Endothelial cell (in vitro differentiated cells): ENCODE results near the gene PPP1R14C. TPM values are rescaled to one million over a fixed set of nuclear protein-coding genes. Genes with fewer than 3 reads are reported as not detected.

Experiments used
- DNase-seq: peaks from one replicate; pipeline ENCODE4 v3.0.0; 2021; ENCODE audit warnings: low spot score
- H3K27ac Mint-ChIP-seq: one replicate; pipeline ENCODE4 v1.8.0; 2021; ENCODE audit warnings: mixed read lengths, inconsistent platforms; ENCODE audit not compliant: unreplicated experiment
- H3K27me3 Mint-ChIP-seq: one replicate; pipeline ENCODE4 v1.8.0; 2021; ENCODE audit warnings: mild to moderate bottlenecking, moderate library complexity, mixed read lengths, inconsistent platforms; ENCODE audit not compliant: unreplicated experiment
- H3K36me3 Mint-ChIP-seq: one replicate; pipeline ENCODE4 v1.8.0; 2021; ENCODE audit warnings: mild to moderate bottlenecking, low read depth, mixed read lengths, inconsistent platforms; ENCODE audit not compliant: unreplicated experiment
- H3K4me1 Mint-ChIP-seq: one replicate; pipeline ENCODE4 v1.8.0; 2021; ENCODE audit warnings: mild to moderate bottlenecking, mixed read lengths, inconsistent platforms; ENCODE audit not compliant: unreplicated experiment
- H3K4me3 Mint-ChIP-seq: one replicate; pipeline ENCODE4 v1.8.0; 2021; ENCODE audit warnings: mild to moderate bottlenecking, mixed read lengths, inconsistent platforms; ENCODE audit not compliant: unreplicated experiment
- H3K9me3 Mint-ChIP-seq: one replicate; pipeline ENCODE4 v1.8.0; 2021; ENCODE audit warnings: mixed read lengths, inconsistent platforms; ENCODE audit not compliant: unreplicated experiment
- total RNA-seq: library from RNA; stranded (reverse); fragmentation: NEBNext Ultra II Directional; extraction: Animal tissue kit (Norgen Biotek cat#: 25700); gene quantifications from one replicate; pipeline ENCODE4 v1.2.1, GENCODE V29; 2021; ENCODE audit not compliant: unreplicated experiment
- TF ChIP-seq, protein P1 (sequence below): fragments of 200-600 bp; sonication (generic); IDR thresholded peaks from one replicate; pipeline ENCODE4 v1.5.0; 2021; ENCODE audit warnings: antibody characterized with exemption; ENCODE audit not compliant: unreplicated experiment

The PPP1R14C gene
- total RNA-seq, 1 donor from 2014 or later, result 2.5 TPM

- no peak overlapping the region for H3K4me3 Mint-ChIP-seq
- no peak for DNase-seq
- no peak overlapping the region for H3K27ac Mint-ChIP-seq
- no peaks in the 10 kb centered on the region for H3K9me3 Mint-ChIP-seq
- H3K36me3 Mint-ChIP-seq, result no peaks in the 10 kb centered on the region
- TF ChIP-seq, protein P1, sequence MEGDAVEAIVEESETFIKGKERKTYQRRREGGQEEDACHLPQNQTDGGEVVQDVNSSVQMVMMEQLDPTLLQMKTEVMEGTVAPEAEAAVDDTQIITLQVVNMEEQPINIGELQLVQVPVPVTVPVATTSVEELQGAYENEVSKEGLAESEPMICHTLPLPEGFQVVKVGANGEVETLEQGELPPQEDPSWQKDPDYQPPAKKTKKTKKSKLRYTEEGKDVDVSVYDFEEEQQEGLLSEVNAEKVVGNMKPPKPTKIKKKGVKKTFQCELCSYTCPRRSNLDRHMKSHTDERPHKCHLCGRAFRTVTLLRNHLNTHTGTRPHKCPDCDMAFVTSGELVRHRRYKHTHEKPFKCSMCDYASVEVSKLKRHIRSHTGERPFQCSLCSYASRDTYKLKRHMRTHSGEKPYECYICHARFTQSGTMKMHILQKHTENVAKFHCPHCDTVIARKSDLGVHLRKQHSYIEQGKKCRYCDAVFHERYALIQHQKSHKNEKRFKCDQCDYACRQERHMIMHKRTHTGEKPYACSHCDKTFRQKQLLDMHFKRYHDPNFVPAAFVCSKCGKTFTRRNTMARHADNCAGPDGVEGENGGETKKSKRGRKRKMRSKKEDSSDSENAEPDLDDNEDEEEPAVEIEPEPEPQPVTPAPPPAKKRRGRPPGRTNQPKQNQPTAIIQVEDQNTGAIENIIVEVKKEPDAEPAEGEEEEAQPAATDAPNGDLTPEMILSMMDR, result no peak
- peaks cover 3% of the 10 kb centered on the region for H3K4me1 Mint-ChIP-seq
- H3K27me3 Mint-ChIP-seq, result no peaks in the 10 kb centered on the region
These were observed 127.0 kb downstream of the PPP1R14C start for GRCh38 chr6:150269857-150270223.

GRCh38 chr6:150270330-150271052 is 127.6 kb downstream of the PPP1R14C start:
- no peaks in the 10 kb centered on the region for H3K27me3 Mint-ChIP-seq
- H3K27ac Mint-ChIP-seq, result no peak overlapping the region
- H3K36me3 Mint-ChIP-seq, result no peaks in the 10 kb centered on the region

DNA sequence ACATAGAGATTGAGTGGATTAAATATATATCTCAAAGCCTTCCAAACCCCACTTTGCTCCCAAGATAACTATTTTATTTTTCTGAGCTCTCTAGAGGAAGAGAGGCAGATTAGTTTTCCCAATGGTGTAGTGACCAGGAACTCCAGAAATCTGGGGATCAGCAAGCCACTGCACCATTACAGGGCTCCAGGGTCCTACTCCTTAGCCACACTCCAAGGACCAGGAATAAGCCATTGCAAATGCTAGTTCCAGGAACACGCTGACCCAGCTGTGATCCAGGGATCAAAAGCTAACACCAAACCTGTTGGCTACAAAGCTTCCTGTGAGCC is 128.3 kb downstream of the PPP1R14C start:
- H3K9me3 Mint-ChIP-seq, result no peaks in the 10 kb centered on the region
- peaks cover 8% of the 10 kb centered on the region for H3K4me1 Mint-ChIP-seq
- H3K27me3 Mint-ChIP-seq, result no peaks in the 10 kb centered on the region
- no peaks in the 10 kb centered on the region for H3K36me3 Mint-ChIP-seq
- H3K4me3 Mint-ChIP-seq, result no peak overlapping the region
- TF ChIP-seq, protein P1, result no peak
- DNase-seq, result no peak
- H3K27ac Mint-ChIP-seq, result no peak overlapping the region

More at GRCh38 chr6:150270330-150271052, 127.6 kb downstream of the PPP1R14C start:
- peaks cover 8% of the 10 kb centered on the region for H3K4me1 Mint-ChIP-seq
- H3K9me3 Mint-ChIP-seq, result no peaks in the 10 kb centered on the region
- H3K4me3 Mint-ChIP-seq, result no peak overlapping the region
- no peak for DNase-seq
- TF ChIP-seq, protein P1, result no peak

GRCh38 chr6:150271501-150272263 is 128.8 kb downstream of the PPP1R14C start:
- H3K27ac Mint-ChIP-seq, result no peak overlapping the region
- H3K4me1 Mint-ChIP-seq, result peaks cover 8% of the 10 kb centered on the region
- TF ChIP-seq, protein P1, result no peak
- DNase-seq, result no peak
- no peaks in the 10 kb centered on the region for H3K27me3 Mint-ChIP-seq
- H3K9me3 Mint-ChIP-seq, result no peaks in the 10 kb centered on the region
- no peaks in the 10 kb centered on the region for H3K36me3 Mint-ChIP-seq
- H3K4me3 Mint-ChIP-seq, result no peak overlapping the region
